HFF-Myc (cell line): ENCODE data around the gene ADAM11.

Source experiments
- DNase-seq: peaks from one replicate; pipeline ENCODE4 v3.0.0-alpha.2; 2011; ENCODE audit warnings: low read depth; ENCODE audit errors: extremely low read depth
- H3K4me3 ChIP-seq: replicated peaks from 2 replicates; pipeline ENCODE4 v1.5.1; 2011; ENCODE audit warnings: low read depth, mild to moderate bottlenecking, control low read depth, low read length
- TF ChIP-seq, protein P1 (sequence below): IDR thresholded peaks from 2 replicates; pipeline ENCODE4 v1.5.1; 2012; ENCODE audit warnings: mild to moderate bottlenecking, low read depth, low read length, control low read depth; ENCODE audit errors: missing control alignments

The ADAM11 gene

DNA sequence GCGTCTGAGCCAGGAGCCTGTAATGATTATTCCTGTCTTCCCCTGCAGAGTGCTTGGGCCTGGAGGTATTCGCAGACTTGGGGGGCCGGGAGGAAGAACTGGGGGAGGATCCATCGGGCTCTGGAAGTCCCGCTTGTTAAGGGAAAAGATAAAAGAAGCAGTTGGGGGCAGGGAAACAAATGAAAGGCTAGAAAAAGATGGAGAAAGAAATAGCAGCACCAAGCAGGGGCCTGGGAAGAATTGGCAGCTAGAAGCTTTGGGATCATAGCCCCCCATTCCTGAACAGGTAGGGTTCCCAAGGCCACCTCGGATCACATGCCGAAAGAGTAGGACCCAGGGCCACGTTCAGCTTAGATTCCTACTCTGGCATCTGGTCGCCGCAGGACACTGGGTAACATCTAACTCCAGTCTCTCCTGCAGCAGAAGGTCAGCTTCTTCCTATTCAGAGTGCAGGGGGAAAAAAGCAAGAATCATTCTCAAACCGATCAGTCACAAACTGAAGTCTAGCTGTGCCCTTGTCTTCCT, 23.6 kb downstream of the ADAM11 start:
- TF ChIP-seq, protein P1, sequence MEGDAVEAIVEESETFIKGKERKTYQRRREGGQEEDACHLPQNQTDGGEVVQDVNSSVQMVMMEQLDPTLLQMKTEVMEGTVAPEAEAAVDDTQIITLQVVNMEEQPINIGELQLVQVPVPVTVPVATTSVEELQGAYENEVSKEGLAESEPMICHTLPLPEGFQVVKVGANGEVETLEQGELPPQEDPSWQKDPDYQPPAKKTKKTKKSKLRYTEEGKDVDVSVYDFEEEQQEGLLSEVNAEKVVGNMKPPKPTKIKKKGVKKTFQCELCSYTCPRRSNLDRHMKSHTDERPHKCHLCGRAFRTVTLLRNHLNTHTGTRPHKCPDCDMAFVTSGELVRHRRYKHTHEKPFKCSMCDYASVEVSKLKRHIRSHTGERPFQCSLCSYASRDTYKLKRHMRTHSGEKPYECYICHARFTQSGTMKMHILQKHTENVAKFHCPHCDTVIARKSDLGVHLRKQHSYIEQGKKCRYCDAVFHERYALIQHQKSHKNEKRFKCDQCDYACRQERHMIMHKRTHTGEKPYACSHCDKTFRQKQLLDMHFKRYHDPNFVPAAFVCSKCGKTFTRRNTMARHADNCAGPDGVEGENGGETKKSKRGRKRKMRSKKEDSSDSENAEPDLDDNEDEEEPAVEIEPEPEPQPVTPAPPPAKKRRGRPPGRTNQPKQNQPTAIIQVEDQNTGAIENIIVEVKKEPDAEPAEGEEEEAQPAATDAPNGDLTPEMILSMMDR: no peak

DNA sequence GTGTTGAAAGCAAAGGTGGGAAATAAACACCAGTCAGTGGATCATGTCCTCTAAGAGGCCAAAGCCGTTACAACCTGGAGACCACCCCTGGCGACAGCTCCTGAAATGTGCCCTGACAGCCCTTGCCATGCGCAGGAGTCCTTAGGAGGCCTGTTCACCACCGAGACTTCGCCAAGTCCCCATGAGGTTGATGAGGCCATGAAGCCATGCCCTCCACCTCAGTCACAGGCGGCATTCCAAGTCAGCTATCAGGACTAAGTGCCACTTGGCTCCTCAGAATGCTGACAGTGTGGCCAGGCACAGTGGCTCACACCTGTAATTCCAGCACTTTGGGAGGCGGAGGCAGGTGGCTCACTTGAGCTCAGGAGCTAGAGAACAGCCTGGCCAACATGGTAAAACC, 27.1 kb downstream of the ADAM11 start:
- no peak for DNase-seq

More for the DNA sequence above, 23.6 kb downstream of the ADAM11 start:
- H3K4me3 ChIP-seq: no peak overlapping the region
- no peak for DNase-seq

DNA sequence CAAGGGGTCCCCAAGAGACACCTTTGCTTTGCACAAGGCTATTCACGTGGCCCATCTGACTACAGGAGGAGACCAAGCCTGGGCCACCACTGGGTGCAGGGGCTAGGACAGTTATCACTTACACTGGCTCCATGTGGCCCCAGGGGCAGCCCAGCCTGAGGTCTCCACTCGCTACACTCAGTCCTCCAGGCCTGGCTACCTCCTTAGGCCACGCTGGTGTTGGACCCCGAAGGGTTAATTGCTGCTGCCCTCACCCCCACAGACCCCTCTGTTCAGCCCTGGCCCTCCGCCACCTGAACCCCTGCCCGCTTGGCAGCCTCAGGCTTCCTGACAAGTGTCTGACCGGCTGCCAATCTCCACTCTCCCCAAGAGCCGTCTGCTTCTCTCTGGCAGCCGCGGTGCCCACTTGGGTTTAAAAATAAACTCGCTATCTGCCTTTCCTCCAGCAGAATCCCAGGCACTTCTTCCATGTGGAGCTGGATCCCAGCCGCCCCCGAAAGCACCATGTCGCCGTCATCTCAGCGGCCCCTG, 27.8 kb downstream of the ADAM11 start:
- DNase-seq: no peak
- H3K4me3 ChIP-seq: no peak overlapping the region
- TF ChIP-seq, protein P1: no peak

More for the DNA sequence above, 27.1 kb downstream of the ADAM11 start:
- TF ChIP-seq, protein P1: no peak
- no peak overlapping the region for H3K4me3 ChIP-seq

DNA sequence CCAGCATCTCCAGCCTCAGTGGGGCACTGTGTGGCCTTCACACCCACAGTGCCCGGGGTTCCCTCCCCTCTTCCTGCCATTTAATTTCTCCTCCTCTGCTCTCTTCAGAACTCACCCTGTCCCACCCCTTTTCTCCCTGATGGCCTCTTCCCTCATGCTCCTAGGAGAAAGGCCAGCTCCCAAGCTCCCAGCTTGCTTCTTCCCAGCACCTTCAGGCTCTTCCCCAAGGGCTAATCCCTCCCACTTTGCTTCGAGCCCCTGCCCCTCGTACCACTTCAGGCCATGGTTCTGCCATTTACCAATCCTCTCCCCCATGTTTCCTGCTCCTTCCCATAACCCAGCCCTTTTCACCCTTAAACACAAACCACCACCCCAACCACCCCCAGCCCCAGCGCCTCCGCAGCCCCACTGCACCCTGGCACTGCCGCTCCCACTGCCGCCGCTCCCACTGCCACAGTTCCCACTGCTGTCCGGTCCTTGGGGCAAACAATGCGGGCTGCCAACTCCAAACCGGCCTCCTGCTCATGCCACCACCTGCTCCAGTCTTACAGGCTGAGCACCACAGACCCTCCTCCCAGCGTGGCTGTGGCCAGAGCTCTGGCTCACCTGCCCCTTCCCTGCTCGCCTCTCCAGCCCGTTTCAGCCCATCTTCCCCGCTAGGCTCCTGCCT, 28.6 kb downstream of the ADAM11 start:
- no peak for DNase-seq
- TF ChIP-seq, protein P1: no peak
- H3K4me3 ChIP-seq: no peak overlapping the region

DNA sequence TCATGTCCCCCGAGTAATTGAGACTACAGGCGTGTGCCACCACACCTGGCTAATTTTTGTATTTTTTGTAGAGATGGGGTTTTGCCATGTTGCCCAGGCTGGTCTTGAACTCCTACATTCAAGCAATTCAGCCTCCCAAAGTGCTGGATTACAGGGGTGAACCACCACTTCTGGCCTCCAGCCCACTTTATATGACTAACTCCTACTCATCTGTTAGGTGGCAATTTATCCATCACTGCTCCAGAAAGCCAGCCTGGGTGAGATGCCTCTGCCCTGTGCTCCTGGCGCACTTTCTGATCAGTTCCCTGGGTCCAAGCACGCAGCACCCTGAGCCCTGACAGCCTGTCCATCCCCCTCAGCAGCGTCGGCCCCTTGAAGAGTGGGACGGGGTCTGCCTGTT, 29.4 kb downstream of the ADAM11 start:
- TF ChIP-seq, protein P1: no peak

DNA sequence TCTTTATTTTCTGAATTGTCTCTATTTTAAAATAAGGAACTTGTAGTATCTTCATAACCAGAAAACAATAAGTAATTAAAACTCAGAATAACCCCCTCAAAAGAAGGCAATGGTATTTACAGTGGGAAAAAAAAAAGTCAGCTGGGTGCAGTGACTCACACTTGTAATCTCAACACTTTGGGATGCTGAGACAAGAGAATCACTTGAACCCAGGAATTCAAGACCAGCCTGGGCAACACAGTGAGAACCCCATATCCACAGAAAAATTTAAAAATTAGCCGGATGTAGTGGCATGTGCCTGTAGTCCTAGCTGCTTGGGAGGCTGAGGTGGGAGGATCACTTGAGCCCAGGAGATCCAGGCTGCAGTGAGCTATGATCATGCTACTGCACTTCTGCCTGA, 33.5 kb downstream of the ADAM11 start:
- TF ChIP-seq, protein P1: no peak
- DNase-seq: no peak
- no peak overlapping the region for H3K4me3 ChIP-seq

More for the DNA sequence above, 29.4 kb downstream of the ADAM11 start:
- no peak overlapping the region for H3K4me3 ChIP-seq
- DNase-seq: no peak
